ENCODE results near the gene CROCC2.

DNA sequence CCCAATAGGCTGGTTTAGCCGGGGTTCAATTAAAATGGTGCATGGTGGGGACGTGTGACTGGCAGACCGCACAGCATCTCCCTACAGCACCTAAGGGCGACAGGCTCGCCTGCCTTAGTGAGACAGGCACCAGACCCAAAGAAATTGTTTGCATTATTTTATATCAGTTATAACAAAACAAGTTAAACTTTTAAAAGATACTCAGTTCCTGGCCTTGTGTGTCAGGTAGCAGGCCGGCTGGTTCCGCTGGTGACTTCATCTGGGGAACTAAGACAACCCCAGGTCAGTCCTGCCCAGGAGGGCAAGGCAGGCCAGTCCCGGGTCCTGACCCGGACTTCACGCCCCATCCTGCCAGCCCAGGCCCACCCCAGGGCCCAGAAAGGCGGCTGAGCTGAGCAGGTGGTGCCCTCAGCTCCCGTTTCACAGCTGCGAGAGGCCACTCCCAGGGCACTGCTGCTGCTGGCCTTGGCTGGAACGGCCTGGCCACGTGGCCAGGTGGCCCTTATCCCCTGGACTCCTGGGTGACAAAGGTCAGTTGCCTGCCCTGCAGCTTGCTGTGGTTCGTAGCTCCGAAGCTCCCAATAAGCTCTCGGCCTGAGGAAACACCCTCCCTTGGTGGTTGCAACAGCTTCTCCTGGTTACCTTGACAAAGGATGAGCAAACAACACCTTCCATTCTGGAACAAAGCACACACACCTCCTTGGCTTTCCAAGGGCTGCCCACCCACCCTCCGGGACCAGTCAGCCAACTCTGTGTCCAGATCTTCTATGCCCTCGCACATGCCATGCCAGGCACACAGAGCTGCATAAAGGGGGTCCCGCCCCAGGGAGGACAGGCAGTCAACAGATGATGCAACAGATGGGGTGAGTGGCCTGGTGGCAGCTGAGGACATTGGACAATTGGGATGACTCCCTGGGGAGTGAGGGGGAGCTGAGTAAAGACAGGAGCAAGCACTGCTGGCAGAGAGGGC, 48.8 kb upstream of the CROCC2 start:
- TF ChIP-seq, protein P1, sequence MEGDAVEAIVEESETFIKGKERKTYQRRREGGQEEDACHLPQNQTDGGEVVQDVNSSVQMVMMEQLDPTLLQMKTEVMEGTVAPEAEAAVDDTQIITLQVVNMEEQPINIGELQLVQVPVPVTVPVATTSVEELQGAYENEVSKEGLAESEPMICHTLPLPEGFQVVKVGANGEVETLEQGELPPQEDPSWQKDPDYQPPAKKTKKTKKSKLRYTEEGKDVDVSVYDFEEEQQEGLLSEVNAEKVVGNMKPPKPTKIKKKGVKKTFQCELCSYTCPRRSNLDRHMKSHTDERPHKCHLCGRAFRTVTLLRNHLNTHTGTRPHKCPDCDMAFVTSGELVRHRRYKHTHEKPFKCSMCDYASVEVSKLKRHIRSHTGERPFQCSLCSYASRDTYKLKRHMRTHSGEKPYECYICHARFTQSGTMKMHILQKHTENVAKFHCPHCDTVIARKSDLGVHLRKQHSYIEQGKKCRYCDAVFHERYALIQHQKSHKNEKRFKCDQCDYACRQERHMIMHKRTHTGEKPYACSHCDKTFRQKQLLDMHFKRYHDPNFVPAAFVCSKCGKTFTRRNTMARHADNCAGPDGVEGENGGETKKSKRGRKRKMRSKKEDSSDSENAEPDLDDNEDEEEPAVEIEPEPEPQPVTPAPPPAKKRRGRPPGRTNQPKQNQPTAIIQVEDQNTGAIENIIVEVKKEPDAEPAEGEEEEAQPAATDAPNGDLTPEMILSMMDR (IDR thresholded peaks at IDR 0.05; ENCODE audit: low read depth, low read length, poor library complexity, severe bottlenecking): no peak
- no peak for TF ChIP-seq EZH2phosphoT487 (IDR thresholded peaks at IDR 0.05; ENCODE audit: borderline replicate concordance, low read length)
